NK-92 (cell line): Measurements from ENCODE around the gene ACTRT2.

ENCODE experiments used
- DNase-seq: peaks from one replicate; lab custom pipeline; 2025; ENCODE audit not compliant: unreplicated experiment; lab: John Stamatoyannopoulos, UW

Gene ACTRT2

GRCh38 chr1:3052501-3052900, 31.2 kb downstream of the ACTRT2 start:
- no peak for DNase-seq

DNA sequence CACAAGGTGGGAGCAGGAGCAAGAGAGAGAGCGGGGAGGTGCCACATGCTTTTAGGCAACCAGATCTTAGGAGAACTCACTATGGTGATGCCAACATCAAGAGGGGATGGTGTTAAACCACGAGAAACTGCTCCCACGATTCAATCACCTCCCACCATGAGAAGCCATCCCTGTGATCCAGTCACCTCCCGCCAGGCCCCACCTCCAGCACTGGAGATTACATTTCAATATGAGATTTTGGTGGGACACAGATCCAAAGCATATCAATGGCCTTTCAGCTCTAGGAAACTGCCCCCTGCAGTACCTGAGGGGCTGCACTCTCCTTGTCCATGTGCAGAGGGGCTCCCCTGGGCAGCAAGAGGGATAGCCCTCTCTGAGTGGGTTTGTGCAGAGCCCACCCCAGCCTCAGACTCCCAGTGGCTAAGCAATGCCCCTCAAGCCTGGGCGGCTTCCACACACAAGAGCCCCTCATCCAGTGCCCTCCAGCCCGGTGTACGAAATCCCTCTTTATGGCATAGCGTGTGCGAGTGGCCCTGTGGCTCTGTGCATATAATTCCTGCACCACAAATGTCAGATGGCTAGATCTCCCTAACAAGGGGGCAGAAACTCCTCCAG, 32.2 kb downstream of the ACTRT2 start:
- no peak for DNase-seq

DNA sequence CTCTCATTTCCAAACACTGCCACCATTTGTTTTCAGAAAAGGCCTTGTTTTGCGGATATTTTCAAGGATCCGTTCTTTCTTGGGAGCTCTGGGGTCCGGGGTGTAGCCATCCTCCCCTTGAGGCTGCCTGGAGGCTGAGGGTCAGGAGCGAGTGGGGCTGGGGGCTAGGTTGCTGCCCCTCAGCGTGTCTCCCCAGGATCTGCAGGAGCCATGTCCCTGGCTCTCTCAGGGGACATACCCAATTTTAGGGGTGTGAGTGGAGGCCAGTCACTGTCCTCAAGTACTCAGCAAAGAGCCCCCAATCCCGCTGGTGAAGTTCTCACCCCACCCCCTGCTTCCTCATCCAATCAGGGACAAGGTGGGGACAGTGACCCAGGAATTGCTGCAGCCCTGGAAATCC, 32.7 kb downstream of the ACTRT2 start:
- DNase-seq, result no peak

- no peak for DNase-seq
Observed at GRCh38 chr1:3054474-3054873, 33.2 kb downstream of the ACTRT2 start.

DNA sequence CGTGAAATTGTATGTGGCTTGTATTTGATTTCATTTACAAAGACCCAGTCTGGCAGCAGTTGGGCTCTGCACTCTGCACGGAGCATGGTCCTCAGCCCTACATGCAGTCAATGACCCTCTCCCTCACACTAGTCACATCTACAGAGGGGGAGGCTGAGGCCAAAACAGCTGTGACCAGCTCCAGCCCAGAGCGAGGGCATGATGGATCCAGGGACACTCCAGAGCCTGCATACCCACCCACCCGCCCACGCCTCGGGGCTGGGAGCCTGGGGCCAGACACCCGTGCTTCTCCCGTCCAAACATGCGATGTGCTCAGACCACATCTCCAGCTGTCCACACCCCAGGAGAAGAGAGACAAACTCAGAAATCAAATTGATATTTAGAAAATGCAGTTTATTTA, 33.8 kb downstream of the ACTRT2 start:
- no peak for DNase-seq

DNA sequence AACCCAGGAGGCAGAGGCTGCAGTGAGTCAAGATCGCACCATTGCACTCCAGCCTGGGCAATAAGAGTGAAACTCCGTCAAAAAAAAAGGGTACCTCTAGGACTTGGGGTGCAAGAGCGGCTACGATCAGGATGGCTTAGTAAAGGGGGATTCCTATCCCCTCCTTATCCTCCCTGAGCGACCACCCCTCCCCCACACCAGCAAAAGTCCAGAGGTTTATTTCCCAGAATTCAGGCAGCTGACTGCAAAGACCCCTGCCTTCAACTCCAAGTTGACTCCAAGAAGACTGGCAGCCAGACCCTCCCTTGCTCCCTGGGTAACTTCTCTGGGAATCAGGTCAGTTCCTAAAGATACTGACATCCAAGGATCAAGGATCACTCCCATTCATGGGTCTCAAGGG, 35.4 kb downstream of the ACTRT2 start:
- no peak for DNase-seq

DNA sequence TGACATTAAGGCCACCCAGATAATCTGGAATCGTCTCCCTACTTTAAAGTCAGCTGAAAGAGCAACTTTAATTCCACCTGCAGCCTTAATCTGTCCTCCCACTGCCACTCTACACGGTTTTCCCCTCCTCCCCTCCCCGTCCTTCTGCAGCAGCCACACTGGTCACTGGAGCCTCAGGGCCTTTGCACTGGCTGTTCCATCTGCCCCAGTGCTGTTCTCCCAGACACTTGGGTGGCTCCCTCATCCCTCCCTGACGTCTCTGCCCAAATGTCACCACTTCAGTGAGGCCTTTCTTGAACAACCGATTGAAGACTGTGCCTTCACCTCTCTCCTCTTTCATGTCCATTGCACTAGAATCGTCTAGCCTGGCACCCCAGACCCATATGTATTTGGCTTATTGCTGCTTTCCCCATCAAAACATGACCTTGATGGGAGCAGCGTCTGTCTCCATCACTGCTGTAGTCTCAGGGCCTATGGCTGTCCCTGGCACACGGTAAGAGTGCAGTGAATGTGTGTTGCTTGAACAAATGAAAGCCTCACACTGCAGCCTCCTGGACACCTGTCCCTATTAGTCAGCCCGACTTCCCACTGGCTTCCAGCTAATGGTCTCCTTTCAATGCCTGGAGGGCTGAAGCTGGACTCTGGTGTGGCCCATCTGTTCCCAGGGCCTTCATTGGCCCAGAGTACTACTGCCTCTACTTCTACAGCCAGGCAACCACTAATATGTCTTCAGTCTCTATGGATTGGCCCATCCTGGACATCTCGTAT, 37.2 kb downstream of the ACTRT2 start:
- no peak for DNase-seq

DNA sequence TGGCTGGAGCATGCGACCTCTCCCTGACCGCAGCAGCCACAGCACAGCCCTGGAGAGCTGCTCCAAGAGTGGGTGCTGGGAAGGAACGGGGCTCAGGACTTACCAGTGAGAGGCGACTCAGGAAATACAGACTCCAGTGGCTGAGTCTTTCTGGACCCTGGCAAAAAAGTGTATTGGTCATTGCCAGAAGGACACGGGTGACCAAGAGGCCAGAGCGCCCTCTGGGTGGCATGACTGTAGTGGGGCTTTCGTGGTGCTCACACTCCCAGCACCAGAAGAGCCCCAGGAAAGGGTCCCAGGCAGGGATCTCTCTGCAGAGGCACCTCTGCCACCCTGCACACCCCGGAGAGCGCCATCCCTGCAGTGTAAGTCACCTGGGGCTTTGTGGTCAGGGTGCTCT, 38.9 kb downstream of the ACTRT2 start:
- no peak for DNase-seq

DNA sequence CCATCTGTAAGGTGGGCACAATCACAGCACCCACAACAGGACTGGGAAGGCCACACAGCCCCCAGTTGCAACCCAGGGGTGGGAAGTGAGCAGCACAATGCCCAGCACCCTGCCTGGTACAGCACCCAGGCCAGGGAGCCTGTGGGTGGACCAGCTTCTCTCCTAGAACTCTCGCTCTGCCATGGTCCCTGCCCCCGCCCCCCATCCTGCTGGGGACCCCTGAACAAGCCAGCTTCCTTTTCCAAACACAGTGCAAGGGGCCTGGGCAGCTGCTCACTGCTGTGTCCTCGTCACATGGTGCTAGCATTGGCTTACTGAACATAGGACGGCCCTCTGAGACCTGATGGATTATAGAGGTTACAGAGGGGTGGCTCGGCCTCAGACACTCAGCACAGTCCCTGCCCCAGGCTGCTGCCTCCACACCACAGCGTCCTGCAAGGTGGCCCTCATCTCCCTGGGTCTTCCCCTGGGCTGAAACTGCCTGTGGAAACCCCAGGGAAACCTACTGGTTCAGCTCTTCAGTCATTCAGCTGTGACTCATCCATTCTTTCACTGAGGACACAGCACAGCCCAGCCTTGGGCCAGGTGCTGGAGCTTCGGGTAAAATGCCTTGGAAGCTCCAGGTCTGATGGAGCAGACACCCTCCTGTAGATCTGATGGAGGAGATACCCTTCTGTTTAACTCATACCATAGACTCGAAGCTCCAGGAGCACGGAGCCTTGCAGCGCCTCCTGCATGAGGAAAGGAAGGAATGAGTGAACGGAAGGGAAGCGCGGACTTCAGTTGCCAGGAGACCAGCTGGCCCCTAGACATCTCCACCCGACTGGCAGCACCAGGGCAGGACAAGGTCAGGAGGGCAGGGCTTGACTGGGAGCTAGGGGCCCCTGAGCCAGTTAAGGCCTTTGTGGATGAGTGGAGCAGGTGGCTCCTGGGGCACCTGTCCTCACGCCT, 39.6 kb downstream of the ACTRT2 start:
- DNase-seq, result no peak

- no peak for DNase-seq
Observed at GRCh38 chr1:3061566-3061965, 40.3 kb downstream of the ACTRT2 start.

DNA sequence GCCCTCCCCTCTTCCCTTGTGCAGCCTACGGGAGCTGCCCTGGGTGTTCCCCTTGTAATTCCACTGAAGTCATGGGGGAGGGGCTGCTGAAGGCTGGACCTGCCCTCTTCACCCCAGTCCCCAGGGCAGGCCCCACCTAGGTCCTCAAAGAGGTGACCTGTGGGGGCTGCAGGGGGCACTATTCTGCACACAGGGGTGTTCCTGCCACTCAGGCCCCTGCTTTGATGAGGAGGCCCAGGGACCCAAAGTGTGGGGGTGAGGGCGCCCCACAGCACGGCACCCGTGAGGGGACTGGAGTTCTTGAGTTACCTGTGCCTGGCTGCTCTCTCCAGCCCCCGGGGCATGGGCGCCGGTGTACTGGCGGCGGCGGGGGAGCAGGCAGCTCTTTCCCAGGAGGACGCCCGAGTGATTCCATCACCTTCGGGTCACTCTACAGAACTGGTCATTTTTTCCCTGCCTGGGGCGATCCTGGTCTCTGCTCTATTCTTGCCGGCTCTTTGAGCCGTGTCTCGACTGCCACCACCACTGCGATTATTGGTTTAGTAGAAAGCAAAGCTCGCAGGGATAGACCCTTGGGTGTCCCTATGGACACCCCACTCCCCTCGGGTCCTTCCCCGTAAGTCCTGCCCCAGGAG, 40.8 kb downstream of the ACTRT2 start:
- no peak for DNase-seq

DNA sequence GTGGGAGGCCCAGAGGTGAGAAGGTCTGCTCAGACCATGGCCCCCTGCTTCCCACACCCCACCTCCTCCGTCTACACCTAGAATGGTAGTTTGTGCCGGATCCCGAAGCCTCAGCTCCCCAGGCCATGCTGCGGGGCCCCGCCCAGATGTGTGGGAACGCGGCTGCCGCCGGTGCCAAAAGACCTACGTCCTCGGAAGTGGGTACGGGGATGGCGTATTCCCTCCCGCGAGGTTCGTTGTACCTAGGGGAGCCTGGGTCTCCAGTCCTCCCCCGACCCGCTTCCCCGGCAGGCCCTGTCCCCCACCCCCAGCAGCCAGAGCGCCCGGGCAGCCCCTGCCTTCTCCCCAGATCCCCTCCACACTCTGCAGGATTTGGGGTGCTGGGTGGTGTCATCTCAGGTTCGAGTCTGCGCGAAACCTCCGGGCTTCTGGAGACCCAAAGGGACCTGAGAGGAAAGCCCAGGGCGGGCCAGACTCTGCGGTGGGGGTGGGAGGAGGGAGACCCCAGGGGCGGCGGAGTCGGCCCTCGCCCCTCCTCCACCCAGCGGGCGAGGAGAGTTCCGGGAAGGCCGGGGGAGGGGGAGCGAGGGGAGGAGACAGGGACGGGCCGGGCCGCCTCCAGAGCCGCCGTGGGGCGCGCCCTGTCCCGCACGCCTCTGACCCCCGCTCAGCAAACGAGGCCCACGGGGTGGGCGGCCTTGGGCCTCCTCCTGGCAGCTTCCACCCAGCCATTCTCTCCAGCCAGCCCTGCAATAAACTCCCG, 41.5 kb downstream of the ACTRT2 start:
- no peak for DNase-seq

DNA sequence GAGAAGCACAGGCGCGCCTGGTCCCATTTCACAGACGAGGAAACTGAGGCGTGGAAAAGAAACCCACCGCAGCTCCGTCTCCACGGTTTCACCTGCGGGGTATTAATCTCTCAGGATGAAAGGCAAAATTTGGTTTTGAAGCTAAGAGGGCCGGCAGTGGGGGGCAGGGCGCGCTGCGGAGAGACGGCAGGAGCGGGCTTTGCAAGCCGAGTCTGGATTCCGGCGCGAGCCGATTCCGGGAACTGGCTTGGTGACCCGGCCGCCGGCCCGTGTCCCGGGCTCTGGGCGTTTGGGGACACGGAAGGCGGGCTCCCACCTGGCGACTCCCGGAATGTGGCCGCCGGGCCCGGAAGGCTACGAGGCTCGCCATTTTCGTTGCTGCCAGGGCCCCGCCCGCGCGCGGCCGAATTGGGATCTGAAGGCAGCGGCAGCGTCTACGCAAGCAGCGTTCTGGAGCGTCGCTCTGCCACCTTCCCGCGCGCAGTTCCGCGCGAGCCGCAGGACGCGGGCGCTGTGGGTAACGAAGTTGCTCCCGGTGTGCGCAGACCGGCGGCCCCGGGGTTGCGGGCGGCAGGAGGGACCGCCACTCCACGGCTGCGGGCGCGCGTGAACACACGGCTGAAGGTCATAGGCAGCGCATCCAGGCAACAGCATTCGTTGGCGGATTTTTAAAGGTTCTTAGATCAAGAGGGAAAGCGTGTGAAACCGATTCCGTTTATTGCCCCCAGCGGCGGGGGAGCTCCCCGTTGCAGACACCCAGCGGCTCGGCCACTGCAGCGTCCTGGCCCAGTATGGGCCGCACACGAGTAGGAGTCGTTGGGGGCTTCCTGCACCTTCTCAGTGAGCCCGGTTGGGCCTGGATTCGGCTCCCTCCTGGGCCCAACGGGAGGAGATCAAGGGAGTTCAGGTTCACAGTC, 42.4 kb downstream of the ACTRT2 start:
- DNase-seq, result no peak

- no peak for DNase-seq
Observed at GRCh38 chr1:3064296-3064850, 43.1 kb downstream of the ACTRT2 start.

- DNase-seq, result no peak
Observed at GRCh38 chr1:3064901-3065300, 43.6 kb downstream of the ACTRT2 start.

GRCh38 chr1:3065396-3065795, 44.1 kb downstream of the ACTRT2 start:
- DNase-seq, result no peak

DNA sequence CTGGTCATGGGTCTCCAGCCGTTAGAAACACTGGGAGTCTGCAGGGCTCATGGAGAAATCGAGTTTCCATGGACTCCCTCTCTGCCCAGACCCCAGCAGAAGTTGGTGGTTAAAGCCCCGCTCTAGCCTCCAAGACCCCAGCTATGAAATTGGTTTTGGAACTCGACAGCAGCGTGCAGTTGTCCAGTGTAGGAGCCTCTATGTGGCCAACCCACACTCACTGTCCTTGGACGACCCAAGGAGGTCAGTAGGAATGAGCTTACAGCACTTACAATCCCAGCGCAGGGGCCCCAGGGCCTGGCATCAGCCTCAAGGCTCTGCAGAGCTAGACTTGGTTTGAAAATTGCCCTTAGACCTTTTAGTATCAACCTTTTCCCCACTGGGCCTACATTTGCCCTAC, 44.5 kb downstream of the ACTRT2 start:
- no peak for DNase-seq

DNA sequence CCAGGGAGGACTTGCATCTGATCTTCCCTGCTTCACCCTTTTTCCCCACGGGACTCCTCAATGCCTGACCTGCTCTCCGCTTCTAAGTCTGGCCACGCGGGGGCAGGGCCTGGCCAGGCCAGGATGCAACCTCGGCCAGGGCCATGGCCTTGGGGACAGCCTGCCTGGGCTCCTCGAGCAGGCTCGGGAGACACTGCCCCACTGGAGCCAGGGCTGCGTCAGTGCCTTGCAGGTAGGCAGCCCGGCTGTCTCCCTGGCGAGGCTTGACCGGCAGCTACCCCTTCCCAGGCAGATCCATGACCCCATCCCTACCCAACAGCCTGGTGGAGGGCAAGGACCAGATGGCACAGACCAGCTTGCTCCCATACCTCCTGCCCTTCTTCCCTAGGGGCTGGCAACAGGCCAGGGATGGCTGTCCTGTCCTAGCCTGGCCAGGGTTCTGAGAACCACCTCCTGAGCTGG, 45.0 kb downstream of the ACTRT2 start:
- DNase-seq, result no peak

DNA sequence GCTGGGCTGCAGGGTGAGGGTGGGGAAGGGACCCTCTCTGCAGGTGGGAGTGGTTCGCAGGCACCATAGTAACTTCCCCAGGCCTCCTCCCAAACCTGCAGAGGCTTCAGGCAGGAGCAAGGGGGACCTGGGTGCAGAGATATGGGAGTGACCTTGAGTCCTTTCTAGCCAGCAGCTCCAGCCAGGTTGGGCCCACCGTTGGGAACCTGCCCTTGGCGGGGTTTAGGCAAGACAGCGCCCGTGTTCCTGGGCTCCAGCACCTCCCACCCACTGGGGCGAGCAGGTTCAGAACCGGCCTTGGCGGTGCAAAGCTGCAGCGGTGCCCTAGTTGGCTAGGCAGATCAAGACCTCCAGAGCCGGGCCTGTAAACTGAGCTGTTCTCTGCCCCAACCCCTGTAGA, 45.6 kb downstream of the ACTRT2 start:
- DNase-seq, result no peak
